ENCODE results near the gene HAP1.

Gene HAP1

GRCh38 chr17:41762391-41762790 is 27.9 kb upstream of the HAP1 start:
- DNase-seq (ENCODE audit: low spot score) = no peak
- TF ChIP-seq CTCF (IDR thresholded peaks at IDR 0.05) = no peak
- H3K27ac ChIP-seq = no peak overlapping the region
- no peak overlapping the region for H3K4me3 ChIP-seq

DNA sequence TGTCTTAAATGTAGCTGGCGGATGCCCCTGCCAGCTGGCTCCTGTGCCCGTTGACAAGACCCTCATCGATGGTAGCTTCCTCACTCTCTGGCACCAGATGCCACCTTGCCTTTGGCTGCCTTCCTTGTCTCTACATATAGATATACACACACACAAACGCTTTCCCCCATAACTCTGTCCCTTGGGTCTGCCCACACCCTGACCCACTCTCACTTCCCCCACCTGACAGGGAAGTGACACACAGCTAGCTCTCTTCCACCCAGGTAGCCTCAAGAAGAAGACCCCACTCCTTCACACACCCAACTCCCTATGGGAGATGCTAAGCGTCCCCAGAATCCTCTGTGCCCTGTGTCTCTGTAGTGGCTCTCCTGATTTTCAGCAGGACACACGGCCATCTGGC is 26.4 kb upstream of the HAP1 start:
- no peak overlapping the region for H3K4me3 ChIP-seq
- TF ChIP-seq CTCF (IDR thresholded peaks at IDR 0.05) = no peak
- DNase-seq (ENCODE audit: low spot score) = no peak
- H3K27ac ChIP-seq = no peak overlapping the region

DNA sequence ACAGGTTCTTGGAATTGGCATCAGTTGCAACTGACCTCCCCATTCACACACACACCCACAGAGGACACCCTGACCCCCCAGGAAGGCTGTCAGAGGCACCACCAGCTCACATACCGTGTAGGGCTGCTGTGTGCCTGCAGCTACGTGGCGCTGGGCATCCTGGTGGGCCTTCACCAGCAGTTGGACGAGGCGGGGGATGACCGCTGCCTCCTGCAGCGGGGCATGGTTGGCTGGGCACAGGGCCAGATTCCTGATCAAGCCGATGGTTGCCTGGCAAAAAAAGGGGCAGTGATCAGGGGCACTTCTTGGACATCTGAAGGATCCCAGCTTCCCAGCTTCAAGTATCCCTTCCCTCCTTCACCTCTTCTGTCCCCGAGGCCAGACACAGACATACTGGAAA is 24.2 kb upstream of the HAP1 start:
- Histone ChIP-seq H3K4me3 (no peak overlapping the region), H3K27ac (no peak overlapping the region)
- TF ChIP-seq CTCF (IDR thresholded peaks at IDR 0.05) = no peak
- no peak for DNase-seq (ENCODE audit: low spot score)

DNA sequence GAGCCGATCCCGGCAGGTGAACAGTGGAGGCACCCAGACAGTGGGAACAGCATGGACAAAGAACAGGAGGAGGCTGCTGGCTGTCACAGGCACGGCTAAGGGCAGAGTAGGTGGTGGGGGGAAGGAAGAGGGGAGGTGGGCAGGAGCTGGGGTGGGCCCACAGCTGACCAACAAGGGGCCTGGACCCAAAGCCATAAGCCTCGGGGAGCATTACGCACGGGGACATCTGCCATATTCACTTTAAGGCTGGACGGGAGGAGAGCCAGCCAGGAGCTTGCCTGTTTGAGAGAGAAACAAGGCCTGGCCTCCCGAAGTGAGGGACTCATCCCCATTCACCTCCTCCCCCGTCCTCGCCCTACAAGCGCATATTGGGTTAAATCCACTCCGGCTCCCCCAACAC is 19.6 kb upstream of the HAP1 start:
- no peak for TF ChIP-seq CTCF (IDR thresholded peaks at IDR 0.05)
- no peak overlapping the region for H3K27ac ChIP-seq

GRCh38 chr17:41751288-41751687 is 16.8 kb upstream of the HAP1 start:
- H3K4me3 ChIP-seq = no peak overlapping the region
- no peak for TF ChIP-seq CTCF (IDR thresholded peaks at IDR 0.05)

More for the DNA sequence above, 19.6 kb upstream of the HAP1 start:
- no peak for DNase-seq (ENCODE audit: low spot score)
- no peak overlapping the region for H3K4me3 ChIP-seq

DNA sequence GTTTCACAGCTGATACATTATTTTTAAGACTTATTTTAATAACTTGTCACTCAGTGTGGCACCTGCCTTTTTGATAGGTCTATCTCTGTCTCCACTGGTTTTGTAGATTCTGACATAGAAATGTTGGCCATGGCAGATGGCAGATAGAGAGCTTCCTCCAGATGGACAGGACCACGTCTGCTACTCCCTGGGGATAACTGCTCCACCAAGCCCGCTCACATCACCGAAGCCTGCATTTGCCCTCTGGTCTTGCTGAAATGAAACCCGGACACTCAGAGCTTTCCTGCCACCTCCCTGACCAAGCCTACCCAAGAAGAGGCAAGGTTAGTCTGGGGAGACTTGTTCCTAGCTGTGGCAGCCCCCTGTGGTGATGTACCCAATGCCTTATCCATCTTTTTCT is 16.4 kb upstream of the HAP1 start:
- TF ChIP-seq CTCF (IDR thresholded peaks at IDR 0.05) = no peak
- no peak overlapping the region for H3K4me3 ChIP-seq
- H3K27ac ChIP-seq = no peak overlapping the region
- no peak for DNase-seq (ENCODE audit: low spot score)

More at GRCh38 chr17:41751288-41751687, 16.8 kb upstream of the HAP1 start:
- DNase-seq (ENCODE audit: low spot score) = no peak
- H3K27ac ChIP-seq = no peak overlapping the region

DNA sequence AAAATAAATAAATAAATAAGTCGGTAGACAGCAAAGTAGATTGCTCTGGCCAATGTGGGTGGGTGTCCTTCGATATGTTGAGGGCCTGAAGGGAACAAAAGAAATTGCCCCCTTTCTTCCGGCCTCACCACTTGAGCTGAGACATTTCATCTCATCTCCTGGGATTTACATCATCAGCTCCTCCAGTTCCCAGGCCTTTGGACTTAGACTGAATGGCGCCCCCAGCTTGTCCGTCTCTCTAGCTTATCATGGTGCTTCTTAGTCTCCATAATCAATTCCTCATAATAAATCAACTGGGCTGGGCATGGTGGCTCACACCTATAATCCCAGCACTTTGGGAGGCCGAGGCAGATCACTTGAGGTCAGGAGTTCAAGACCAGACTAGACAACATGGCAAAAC is 13.8 kb upstream of the HAP1 start:
- H3K4me3 ChIP-seq = no peak overlapping the region
- H3K27ac ChIP-seq = no peak overlapping the region
- no peak for DNase-seq (ENCODE audit: low spot score)
- TF ChIP-seq CTCF (IDR thresholded peaks at IDR 0.05) = no peak

Measured in coronary artery (tissue), 2 donors.